GOT3 (cell line): Measurements from ENCODE around the gene ARPC3.
A peak's percentile ranks its signal among the peaks of the same experiment; 100 is the strongest.
"Not testable (repeated sequence)": the region's sequence is repeated elsewhere in the genome, so short reads cannot be mapped to it uniquely, and the experiment has no call there.

Experiments used
- DNase-seq: peaks from one replicate; lab custom pipeline; 2025; ENCODE audit warnings: mixed read lengths; lab: John Stamatoyannopoulos, UW

The ARPC3 gene

DNA sequence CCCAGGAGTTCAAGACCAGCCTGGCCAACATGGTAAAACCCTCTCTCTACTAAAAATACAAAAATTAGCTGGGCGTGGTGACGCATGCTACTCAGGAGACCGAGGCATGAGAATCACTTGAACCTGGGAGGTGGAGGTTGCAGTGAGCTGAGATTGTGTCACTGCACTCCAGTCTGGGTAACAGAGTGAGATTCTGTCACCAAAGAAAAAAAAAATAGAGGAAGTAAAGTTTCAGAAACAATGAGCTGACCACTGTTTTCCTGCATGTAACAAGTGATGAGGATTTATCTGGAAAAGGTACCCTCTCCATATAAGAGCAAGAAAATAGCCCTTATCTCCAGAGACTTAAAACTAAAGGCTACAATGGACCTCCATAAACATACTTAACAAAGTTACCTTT lies 33.0 kb downstream of the ARPC3 start:
- not testable (repeated sequence) for DNase-seq

DNA sequence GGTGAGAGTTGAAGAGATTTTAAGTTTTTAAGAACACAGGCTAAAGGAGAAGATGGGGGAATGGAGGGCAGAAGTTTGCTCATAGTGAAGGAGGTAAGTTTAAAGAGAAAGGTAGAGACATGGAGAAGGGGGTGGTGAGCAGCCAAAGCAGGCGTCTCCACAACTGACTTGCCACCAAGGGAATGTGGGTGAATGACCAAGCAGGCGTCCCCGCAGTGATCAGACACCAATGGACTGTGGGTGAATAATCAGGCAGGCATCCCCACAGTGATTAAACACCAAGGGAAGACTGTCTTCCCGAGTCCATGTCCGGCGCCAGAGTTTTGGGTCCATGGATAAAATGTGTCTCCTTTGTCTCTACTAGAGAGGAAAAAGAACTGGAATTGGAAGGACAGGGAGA lies 40.1 kb downstream of the ARPC3 start:
- not testable (repeated sequence) for DNase-seq

DNA sequence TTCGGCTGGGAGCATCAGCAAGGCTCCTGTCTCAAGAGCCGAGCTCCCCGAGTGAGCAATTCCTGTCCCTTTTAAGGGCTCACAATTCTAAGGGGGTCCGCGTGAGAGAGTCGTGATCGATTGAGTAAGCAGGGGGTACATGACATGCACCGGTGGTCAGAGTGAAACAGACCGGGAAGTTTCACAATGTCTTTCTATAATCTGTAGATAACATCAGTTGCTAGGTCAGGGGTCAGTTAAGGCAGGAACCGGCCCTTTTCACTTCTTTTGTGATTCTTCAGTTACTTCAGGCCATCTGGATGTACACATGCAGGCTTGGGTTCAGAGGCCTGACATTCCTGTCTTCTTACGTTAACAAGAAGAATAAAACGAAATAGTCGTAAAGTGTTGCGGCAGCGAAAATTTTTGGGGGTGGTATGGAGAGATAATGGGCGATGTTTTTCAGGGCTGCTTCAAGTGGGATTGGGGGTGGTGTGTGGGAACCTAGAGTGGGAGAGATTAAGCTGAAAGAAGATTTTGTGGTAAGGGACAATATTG lies 44.9 kb downstream of the ARPC3 start:
- not testable (repeated sequence) for DNase-seq

DNA sequence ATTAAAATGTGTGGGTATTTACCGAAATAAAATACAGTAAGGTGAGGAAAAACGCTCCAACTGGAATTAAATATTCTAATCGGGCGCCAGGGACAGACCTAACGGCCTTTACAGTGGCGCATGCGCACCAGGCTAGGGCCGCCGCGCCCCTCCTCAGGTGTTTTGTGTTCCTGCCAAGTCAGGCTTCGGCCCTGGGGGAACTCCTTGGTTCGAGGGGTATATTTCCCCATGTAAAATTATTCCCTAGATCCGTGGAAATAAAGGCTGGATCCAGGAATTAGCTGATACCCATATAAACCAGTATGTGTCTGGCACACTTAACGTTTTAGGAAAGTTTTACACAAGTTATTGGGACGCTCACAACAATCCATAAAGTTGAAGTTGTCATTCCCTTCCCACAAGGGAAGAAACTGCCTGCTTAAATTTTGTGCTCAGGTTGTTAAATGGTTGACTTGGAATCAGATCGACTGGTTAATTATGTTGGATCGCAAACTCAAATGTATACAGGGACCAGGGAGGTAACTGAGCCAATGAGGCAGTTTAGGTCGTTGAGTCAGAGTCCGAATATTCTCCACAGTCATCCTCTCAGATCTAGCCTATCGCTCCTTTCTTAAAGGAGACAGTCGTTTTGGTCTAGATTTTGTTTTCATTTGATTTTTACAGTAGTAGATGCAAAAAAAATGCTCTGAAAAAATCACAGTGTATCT lies 46.0 kb downstream of the ARPC3 start:
- peak; percentile 29 for DNase-seq

DNA sequence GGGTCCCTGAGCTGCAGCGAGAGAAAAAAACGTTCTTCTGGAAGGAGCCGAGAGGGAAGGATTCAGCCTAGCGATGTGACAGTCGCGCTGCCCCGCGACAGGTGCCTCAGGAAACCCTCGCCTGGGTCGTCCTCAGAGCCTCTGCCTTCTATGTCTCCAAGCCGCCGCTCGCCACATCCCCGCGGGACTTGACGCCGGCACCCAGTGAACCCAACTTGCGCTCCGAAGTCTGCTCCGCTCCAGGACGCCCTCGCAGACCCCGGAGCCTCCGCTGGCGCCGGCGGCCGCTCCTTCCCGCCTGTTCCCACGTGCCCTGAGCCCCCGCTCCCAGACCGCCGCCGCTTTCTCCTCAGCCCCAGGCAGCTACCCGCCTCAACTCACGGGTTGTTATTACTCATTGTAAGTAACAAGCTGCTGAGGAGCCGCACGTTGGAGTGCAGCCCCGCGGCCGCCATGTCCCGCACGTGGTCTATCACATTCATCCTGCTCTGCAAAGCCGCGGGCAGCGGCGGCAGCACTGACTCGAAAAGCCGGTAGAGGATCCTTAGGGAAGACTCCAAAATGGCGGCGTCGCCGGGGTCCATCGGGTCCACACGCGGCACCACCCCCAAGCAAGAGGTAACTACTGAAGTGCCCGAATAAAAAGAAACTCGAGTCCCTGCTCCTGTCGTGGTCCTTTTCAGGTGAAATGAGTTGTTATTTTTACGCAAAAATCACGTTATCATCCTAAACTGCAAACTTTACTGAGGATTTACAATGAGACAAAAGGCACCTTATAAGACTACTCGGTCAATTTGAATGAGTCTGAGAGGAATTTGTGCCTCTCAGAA lies 46.8 kb downstream of the ARPC3 start, which contains the start of gene ANAPC7:
TSS of gene ANAPC7 (minus strand) at position 563 of the 830 bp plus-strand sequence. CDS start at position 482, 81 bp downstream.
- peak; percentile 30 for DNase-seq
